Progenitor cell of endocrine pancreas (in vitro differentiated cells): Measurements from ENCODE around the gene ABAT. TPM values are rescaled to one million over a fixed set of nuclear protein-coding genes. Genes with fewer than 3 reads are reported as not detected.

Experiments
- DNase-seq: peaks from one replicate; pipeline ENCODE4 v3.0.0; 2021; ENCODE audit warnings: low spot score; ENCODE audit not compliant: unreplicated experiment
- H3K27ac Mint-ChIP-seq: 2 replicates; pipeline ENCODE4 v1.8.0; 2021; ENCODE audit warnings: mild to moderate bottlenecking, moderate library complexity, mixed read lengths
- H3K27me3 Mint-ChIP-seq: 2 replicates; pipeline ENCODE4 v1.8.0; 2021; ENCODE audit warnings: mixed read lengths
- H3K36me3 Mint-ChIP-seq: 2 replicates; pipeline ENCODE4 v1.8.0; 2022; ENCODE audit warnings: mixed read lengths; ENCODE audit not compliant: insufficient read depth
- H3K4me1 Mint-ChIP-seq: 2 replicates; pipeline ENCODE4 v1.8.0; 2021; ENCODE audit warnings: low read depth, mixed read lengths
- H3K4me3 Mint-ChIP-seq: 2 replicates; pipeline ENCODE4 v1.8.0; 2021; ENCODE audit warnings: low read depth, mild to moderate bottlenecking, moderate library complexity, mixed read lengths
- H3K9me3 Mint-ChIP-seq: 2 replicates; pipeline ENCODE4 v1.8.0; 2021; ENCODE audit warnings: low read depth, mixed read lengths
- CTCF ChIP-seq: fragments of 200-600 bp; sonication (generic); IDR thresholded peaks from one replicate; pipeline ENCODE4 v1.5.0; 2021; ENCODE audit warnings: antibody characterized with exemption, mild to moderate bottlenecking; ENCODE audit not compliant: unreplicated experiment
- total RNA-seq: library from RNA; stranded (reverse); gene quantifications from 2 replicates; pipeline ENCODE4 v1.2.1, GENCODE V29; 2021

The ABAT gene
- total RNA-seq, 1 donor from 2014 or later = 24.7 TPM

GRCh38 chr16:8663192-8664089, 11.0 kb upstream of the ABAT start:
- no peak for TF ChIP-seq CTCF
- Mint-ChIP-seq H3K9me3 (no peaks in the 10 kb centered on the region), H3K4me3 (no peak overlapping the region), H3K27me3 (peaks cover 15% of the 10 kb centered on the region), H3K27ac (no peak overlapping the region), H3K4me1 (no peaks in the 10 kb centered on the region), H3K36me3 (no peaks in the 10 kb centered on the region)
- no peak for DNase-seq

GRCh38 chr16:8665529-8665928, 8.9 kb upstream of the ABAT start:
- no peak overlapping the region for H3K27ac Mint-ChIP-seq
- no peak overlapping the region for H3K4me3 Mint-ChIP-seq
- H3K9me3 Mint-ChIP-seq = no peaks in the 10 kb centered on the region
- no peaks in the 10 kb centered on the region for H3K4me1 Mint-ChIP-seq
- TF ChIP-seq CTCF = no peak
- peaks cover 17% of the 10 kb centered on the region for H3K27me3 Mint-ChIP-seq
- no peaks in the 10 kb centered on the region for H3K36me3 Mint-ChIP-seq
- DNase-seq = no peak

- Mint-ChIP-seq H3K36me3 (no peaks in the 10 kb centered on the region), H3K27ac (no peak overlapping the region), H3K4me3 (no peak overlapping the region), H3K9me3 (no peaks in the 10 kb centered on the region), H3K27me3 (peaks cover 17% of the 10 kb centered on the region), H3K4me1 (no peaks in the 10 kb centered on the region)
- TF ChIP-seq CTCF = no peak
- no peak for DNase-seq
Measured at GRCh38 chr16:8667492-8667891, 6.9 kb upstream of the ABAT start.

- no peak overlapping the region for H3K4me3 Mint-ChIP-seq
- H3K27me3 Mint-ChIP-seq = peaks cover 17% of the 10 kb centered on the region
- no peaks in the 10 kb centered on the region for H3K9me3 Mint-ChIP-seq
- H3K36me3 Mint-ChIP-seq = no peaks in the 10 kb centered on the region
- no peak for DNase-seq
- peaks cover under 1% of the 10 kb centered on the region for H3K4me1 Mint-ChIP-seq
- no peak for TF ChIP-seq CTCF
- H3K27ac Mint-ChIP-seq = no peak overlapping the region
Measured at GRCh38 chr16:8668113-8668512, 6.3 kb upstream of the ABAT start.

- Mint-ChIP-seq H3K27ac (no peak overlapping the region), H3K27me3 (peaks cover 17% of the 10 kb centered on the region), H3K4me1 (peaks cover 8% of the 10 kb centered on the region), H3K36me3 (no peaks in the 10 kb centered on the region), H3K4me3 (no peak overlapping the region), H3K9me3 (no peaks in the 10 kb centered on the region)
- no peak for TF ChIP-seq CTCF
- no peak for DNase-seq
Measured at GRCh38 chr16:8669481-8669880, 4.9 kb upstream of the ABAT start.
